H7 (cell line): ENCODE measurements around the gene POLR2E. TPM values are rescaled to one million over a fixed set of nuclear protein-coding genes. Genes with fewer than 3 reads are reported as not detected.
"Not testable (repeated sequence)": the region's sequence is repeated elsewhere in the genome, so short reads cannot be mapped to it uniquely, and the experiment has no call there.

Experiments
- DNase-seq: peaks from one replicate; pipeline ENCODE4 v3.0.0; 2012
- H3K27me3 ChIP-seq: 2 replicates; pipeline ENCODE4 v1.6.0; 2011; ENCODE audit warnings: mild to moderate bottlenecking, low read length; ENCODE audit not compliant: control insufficient read depth, insufficient read depth
- H3K36me3 ChIP-seq: replicated peaks from 2 replicates; pipeline ENCODE4 v1.5.1; 2011; ENCODE audit warnings: low read length; ENCODE audit not compliant: control insufficient read depth, insufficient read depth
- H3K4me3 ChIP-seq: 2 replicates; pipeline ENCODE4 v1.5.1; 2011; ENCODE audit warnings: low read depth, mild to moderate bottlenecking, control low read depth, low read length, moderate library complexity; ENCODE audit not compliant: insufficient read depth
- total RNA-seq: library from RNA; depleted of rRNA; stranded (reverse); fragments of >200 nt; shearing (Covaris generic); gene quantifications from 2 replicates; pipeline ENCODE4 v1.2.3, GENCODE V29; 2014

Gene POLR2E
- total RNA-seq, 1 experiment from 2014 or later = 283 TPM

- DNase-seq = no peak
- Histone ChIP-seq H3K4me3 (no peak overlapping the region), H3K27me3 (no peaks in the 10 kb centered on the region), H3K36me3 (peaks cover 6% of the 10 kb centered on the region)
Observed at GRCh38 chr19:1119475-1120217, 24.5 kb upstream of the POLR2E start.

GRCh38 chr19:1118999-1119398 lies 23.8 kb upstream of the POLR2E start:
- Histone ChIP-seq H3K27me3 (no peaks in the 10 kb centered on the region), H3K4me3 (no peak overlapping the region), H3K36me3 (peaks cover 6% of the 10 kb centered on the region)
- no peak for DNase-seq

- DNase-seq = no peak
- no peaks in the 10 kb centered on the region for H3K27me3 ChIP-seq
- no peak overlapping the region for H3K4me3 ChIP-seq
- peaks cover 6% of the 10 kb centered on the region for H3K36me3 ChIP-seq
Observed at GRCh38 chr19:1117654-1118053, 22.5 kb upstream of the POLR2E start.

- peaks cover 4% of the 10 kb centered on the region for H3K36me3 ChIP-seq
- H3K27me3 ChIP-seq = no peaks in the 10 kb centered on the region
- no peak overlapping the region for H3K4me3 ChIP-seq
- DNase-seq = peak; percentile 92
Observed at GRCh38 chr19:1116726-1117581, 21.8 kb upstream of the POLR2E start.

GRCh38 chr19:1115646-1116420 lies 20.7 kb upstream of the POLR2E start:
- Histone ChIP-seq H3K4me3 (no peak overlapping the region), H3K36me3 (no peaks in the 10 kb centered on the region; the same call in none of the 2 replicates), H3K27me3 (no peaks in the 10 kb centered on the region)
- DNase-seq = no peak

- H3K27me3 ChIP-seq, DNase-seq, H3K4me3 ChIP-seq, H3K36me3 ChIP-seq: not testable (repeated sequence)
Observed at GRCh38 chr19:1114728-1115127, 19.6 kb upstream of the POLR2E start.

- no peak for DNase-seq
- no peaks in the 10 kb centered on the region; the same call in none of the 2 replicates for H3K36me3 ChIP-seq
- H3K27me3 ChIP-seq = no peaks in the 10 kb centered on the region
- no peak overlapping the region for H3K4me3 ChIP-seq
Observed at GRCh38 chr19:1113986-1114483, 18.9 kb upstream of the POLR2E start.

GRCh38 chr19:1113030-1113985 lies 18.1 kb upstream of the POLR2E start:
- H3K27me3 ChIP-seq = no peaks in the 10 kb centered on the region
- no peaks in the 10 kb centered on the region; the same call in none of the 2 replicates for H3K36me3 ChIP-seq
- H3K4me3 ChIP-seq = no peak overlapping the region
- DNase-seq = peak; percentile 100

GRCh38 chr19:1112268-1113029 lies 17.3 kb upstream of the POLR2E start:
- no peak overlapping the region for H3K4me3 ChIP-seq
- no peaks in the 10 kb centered on the region; the same call in none of the 2 replicates for H3K36me3 ChIP-seq
- peak; percentile 97 for DNase-seq
- H3K27me3 ChIP-seq = no peaks in the 10 kb centered on the region

GRCh38 chr19:1111641-1112267 lies 16.6 kb upstream of the POLR2E start:
- H3K27me3 ChIP-seq = no peaks in the 10 kb centered on the region
- H3K4me3 ChIP-seq = no peak overlapping the region
- DNase-seq = no peak
- H3K36me3 ChIP-seq = peaks cover 1% of the 10 kb centered on the region

- no peak overlapping the region for H3K4me3 ChIP-seq
- DNase-seq = no peak
- H3K36me3 ChIP-seq = peaks cover 4% of the 10 kb centered on the region
- H3K27me3 ChIP-seq = no peaks in the 10 kb centered on the region
Observed at GRCh38 chr19:1110809-1111640, 15.8 kb upstream of the POLR2E start.
